LNCAP (cell line): Measurements from ENCODE around the gene CRLF3.
A peak's percentile ranks its signal among the peaks of the same experiment; 100 is the strongest.

Source experiments
- CTCF ChIP-seq: fragments of 450-650 bp; IDR thresholded peaks from 2 replicates; pipeline ENCODE4 v1.5.1; 2017; ENCODE audit warnings: mild to moderate bottlenecking

The CRLF3 gene

GRCh38 chr17:30824356-30825145 is at the start of gene CRLF3:
CRLF3 (minus strand) TSS chr17:30824692; CDS start chr17:30824651, 41 bp downstream.
- peak; percentile 75 for TF ChIP-seq CTCF

GRCh38 chr17:30869005-30869404 is 44.5 kb upstream of the CRLF3 start:
- no peak for TF ChIP-seq CTCF

- no peak for TF ChIP-seq CTCF
These were observed 40.1 kb upstream of the CRLF3 start for GRCh38 chr17:30864636-30865035.

- no peak for TF ChIP-seq CTCF
These were observed 34.2 kb upstream of the CRLF3 start for GRCh38 chr17:30858556-30859250.

GRCh38 chr17:30854146-30854545 is 29.7 kb upstream of the CRLF3 start:
- TF ChIP-seq CTCF, result no peak

GRCh38 chr17:30848021-30848420 is 23.5 kb upstream of the CRLF3 start:
- no peak for TF ChIP-seq CTCF

GRCh38 chr17:30840771-30841170 is 16.3 kb upstream of the CRLF3 start:
- no peak for TF ChIP-seq CTCF
